Panc1 (cell line): ENCODE results near the gene CYFIP2. TPM values are rescaled to one million over a fixed set of nuclear protein-coding genes. Genes with fewer than 3 reads are reported as not detected.

ENCODE experiments used
- ATAC-seq: fragments of 200-7000 bp; cut with Tn5 transposase; 2 replicates; pipeline ENCODE4 v1.9.1; 2020; ENCODE audit warnings: mild to moderate bottlenecking, moderate library complexity
- BruUV-seq: library from RNA; stranded (reverse); fragments of 400-500 nt; replicated peaks from 2 replicates; lab custom pipeline; 2021; lab: Mats Ljungman, UMichigan
- CTCF ChIA-PET: fragments of 300-600 bp; sonication (Branson Sonifier 250); formaldehyde crosslinking; loops from one replicate; lab custom pipeline; 2022; ENCODE audit warnings: antibody characterized with exemption; lab: Charles Lee
- POLR2A ChIA-PET: fragments of 300-600 bp; sonication (Branson Sonifier 250); formaldehyde crosslinking; loops from one replicate; lab custom pipeline; 2022; ENCODE audit warnings: antibody characterized with exemption; lab: Charles Lee
- DNase-seq: peaks from one replicate; pipeline ENCODE4 v3.0.0-alpha.2; 2010; ENCODE audit warnings: low read depth, low spot score
- H3K27ac ChIP-seq: 2 replicates; pipeline ENCODE4 v1.5.1; 2011; ENCODE audit warnings: mild to moderate bottlenecking, low read length, inconsistent platforms
- H3K27me3 ChIP-seq: fragments of 200-500 bp; sonication (Bioruptor generic); 2 replicates; pipeline ENCODE4 v1.6.0; 2014; ENCODE audit warnings: low read length, inconsistent platforms; ENCODE audit not compliant: control insufficient read depth, insufficient read depth
- H3K36me3 ChIP-seq: fragments of 200-500 bp; sonication (Bioruptor generic); 2 replicates; pipeline ENCODE4 v1.5.1; 2014; ENCODE audit warnings: inconsistent platforms, mild to moderate bottlenecking, low read length, moderate library complexity; ENCODE audit not compliant: control insufficient read depth, insufficient read depth
- H3K4me1 ChIP-seq: 2 replicates; pipeline ENCODE4 v1.5.1; 2011; ENCODE audit warnings: inconsistent platforms, mild to moderate bottlenecking, low read length, moderate library complexity; ENCODE audit not compliant: control insufficient read depth, insufficient read depth
- H3K4me3 ChIP-seq, 2 experiments: 2 replicates each; pipeline ENCODE4 v1.5.1; 2011 to 2012; ENCODE audit warnings: low read depth in 2 of 2, low read length in 2 of 2, mild to moderate bottlenecking in 2 of 2, inconsistent platforms in 1 of 2, moderate library complexity in 1 of 2
- H3K9me3 ChIP-seq: fragments of 200-500 bp; sonication (Bioruptor generic); 2 replicates; pipeline ENCODE4 v1.5.1; 2014; ENCODE audit warnings: low read depth, mild to moderate bottlenecking, inconsistent platforms, low read length, moderate library complexity; ENCODE audit not compliant: control insufficient read depth, insufficient read depth
- CTCF ChIP-seq: fragments of 450-650 bp; IDR thresholded peaks from 2 replicates; pipeline ENCODE4 v1.5.1; 2017; ENCODE audit warnings: mild to moderate bottlenecking
- POLR2AphosphoS5 ChIP-seq: IDR thresholded peaks from 2 replicates; pipeline ENCODE4 v1.6.1; 2012; ENCODE audit warnings: mild to moderate bottlenecking, low read depth, low read length, moderate library complexity
- REST ChIP-seq, 2 experiments: IDR thresholded peaks; 2 replicates each; pipeline ENCODE4 v1.6.1; 2011 to 2012; ENCODE audit warnings: low read depth in 2 of 2, control low read depth in 1 of 2, low read length in 1 of 2, mild to moderate bottlenecking in 1 of 2, moderate library complexity in 1 of 2; ENCODE audit not compliant: insufficient read depth in 1 of 2
- SIN3A ChIP-seq: IDR thresholded peaks from 2 replicates; pipeline ENCODE4 v1.6.1; 2012; ENCODE audit warnings: low read depth, mild to moderate bottlenecking, low read length, moderate library complexity, borderline replicate concordance; ENCODE audit not compliant: insufficient read depth
- TCF7L2 ChIP-seq: IDR thresholded peaks from 2 replicates; pipeline ENCODE4 v1.6.1; 2011; ENCODE audit warnings: mild to moderate bottlenecking, low read depth, low read length, inconsistent platforms
- in situ Hi-C: cut with HindIII; loops from 2 replicates; pipeline ENCODE4 v1.10.0; 2016; ENCODE audit warnings: low sequenced_read_pairs, low pct_unique_long_range_greater_than_20kb
- intact Hi-C: fragments of 100-400 bp; cut with micrococcal nuclease; formaldehyde crosslinking; loops from one replicate; pipeline ENCODE4 v1.10.0; 2022; ENCODE audit not compliant: unreplicated experiment
- total RNA-seq: library from RNA; stranded (reverse); gene quantifications from one replicate; pipeline ENCODE4 v1.2.1, GENCODE V29; 2021; ENCODE audit not compliant: unreplicated experiment

CYFIP2 gene
- total RNA-seq, 1 experiment from 2014 or later: 0.80 TPM

- no peak for ATAC-seq
Measured at GRCh38 chr5:157362012-157362411, 96.1 kb downstream of the CYFIP2 start.

DNA sequence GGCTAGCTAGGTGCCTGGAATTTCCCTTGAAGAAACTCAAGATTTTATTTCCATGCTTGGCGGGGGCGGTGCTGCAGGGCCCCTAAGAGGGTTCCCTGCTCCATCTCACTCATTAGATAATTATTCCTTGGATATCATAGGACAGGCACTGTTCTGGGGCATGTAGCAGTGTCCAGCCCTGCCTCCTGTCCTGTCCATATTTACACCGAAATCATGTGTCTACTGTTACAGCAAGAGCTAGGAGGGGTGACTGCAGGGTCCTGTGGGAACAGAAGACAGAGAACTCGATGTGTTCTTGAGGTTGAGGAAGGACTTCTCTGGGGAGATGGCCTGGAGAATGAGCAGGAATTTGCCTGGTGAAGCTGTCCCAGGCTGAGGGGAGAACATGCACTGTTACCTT, 96.6 kb downstream of the CYFIP2 start:
- BruUV-seq: no TSS peak
- Histone ChIP-seq H3K4me1 (no peaks in the 10 kb centered on the region), H3K4me3 (no peak overlapping the region), H3K27me3 (peaks cover 7% of the 10 kb centered on the region), H3K9me3 (no peaks in the 10 kb centered on the region), H3K27ac (no peak overlapping the region), H3K36me3 (no peaks in the 10 kb centered on the region)
- in situ Hi-C loops (no loop called here), intact Hi-C loops (no loop called here)
- ChIA-PET POLR2A (no interaction called here), CTCF (no interaction called here)
- TF ChIP-seq REST (IDR thresholded peaks at IDR 0.05; ENCODE audit: insufficient read depth in 1 of 2, low read depth in 2 of 2, low read length in 1 of 2): no peak
- no peak for TF ChIP-seq TCF7L2
- TF ChIP-seq SIN3A: no peak
- no peak for TF ChIP-seq CTCF
- no peak for TF ChIP-seq POLR2AphosphoS5
- no peak for DNase-seq
- ATAC-seq: no peak

More at GRCh38 chr5:157362012-157362411, 96.1 kb downstream of the CYFIP2 start:
- TF ChIP-seq CTCF: no peak
- TF ChIP-seq SIN3A: no peak
- no peak for TF ChIP-seq REST (IDR thresholded peaks at IDR 0.05; ENCODE audit: insufficient read depth in 1 of 2, low read depth in 2 of 2, low read length in 1 of 2)
- TF ChIP-seq TCF7L2: no peak
- TF ChIP-seq POLR2AphosphoS5: no peak
- no peak overlapping the region for H3K27ac ChIP-seq
- no TSS peak for BruUV-seq
- no peaks in the 10 kb centered on the region for H3K9me3 ChIP-seq
- ChIA-PET CTCF (no interaction called here), POLR2A (no interaction called here)
- no peaks in the 10 kb centered on the region for H3K4me1 ChIP-seq
- no peak for DNase-seq
- peaks cover 7% of the 10 kb centered on the region for H3K27me3 ChIP-seq
- intact Hi-C loops: no loop called here
- no peak overlapping the region for H3K4me3 ChIP-seq
- in situ Hi-C loops: no loop called here
- no peaks in the 10 kb centered on the region for H3K36me3 ChIP-seq
